ENCODE measurements around the gene HOXD11. TPM values are rescaled to one million over a fixed set of nuclear protein-coding genes. Genes with fewer than 3 reads are reported as not detected.

The HOXD11 gene
- total RNA-seq, 1 donor from 2014 or later: 16.3 TPM

GRCh38 chr2:176124947-176125771 is 18.1 kb downstream of the HOXD11 start:
- TF ChIP-seq CTCF (IDR thresholded peaks at IDR 0.05; ENCODE audit: insufficient read depth, low read length, poor library complexity, severe bottlenecking): no peak
- Histone ChIP-seq H3K27me3 (ENCODE audit: control insufficient read depth, insufficient read depth, low read length) (no peaks in the 10 kb centered on the region), H3K4me3 (ENCODE audit: low read depth, low read length) (peak overlapping the region; percentile 59), H3K36me3 (ENCODE audit: control insufficient read depth, insufficient read depth, low read length) (no peaks in the 10 kb centered on the region)
- DNase-seq (ENCODE audit: low read depth): no peak

- no peaks in the 10 kb centered on the region for H3K36me3 ChIP-seq (ENCODE audit: control insufficient read depth, insufficient read depth, low read length)
- TF ChIP-seq CTCF (IDR thresholded peaks at IDR 0.05; ENCODE audit: insufficient read depth, low read length, poor library complexity, severe bottlenecking): no peak
- DNase-seq (ENCODE audit: low read depth): no peak
- no peak overlapping the region for H3K4me3 ChIP-seq (ENCODE audit: low read depth, low read length)
- no peaks in the 10 kb centered on the region for H3K27me3 ChIP-seq (ENCODE audit: control insufficient read depth, insufficient read depth, low read length)
These were observed 18.6 kb downstream of the HOXD11 start for GRCh38 chr2:176125772-176126054.

- no peaks in the 10 kb centered on the region for H3K36me3 ChIP-seq (ENCODE audit: control insufficient read depth, insufficient read depth, low read length)
- no peak for DNase-seq (ENCODE audit: low read depth)
- H3K27me3 ChIP-seq (ENCODE audit: control insufficient read depth, insufficient read depth, low read length): no peaks in the 10 kb centered on the region
- peak; percentile 66 for TF ChIP-seq CTCF (IDR thresholded peaks at IDR 0.05; ENCODE audit: insufficient read depth, low read length, poor library complexity, severe bottlenecking)
- H3K4me3 ChIP-seq (ENCODE audit: low read depth, low read length): peak overlapping the region; percentile 67
These were observed 20.1 kb downstream of the HOXD11 start for GRCh38 chr2:176126929-176127773.

- DNase-seq (ENCODE audit: low read depth): no peak
- Histone ChIP-seq H3K36me3 (ENCODE audit: control insufficient read depth, insufficient read depth, low read length) (no peaks in the 10 kb centered on the region), H3K4me3 (ENCODE audit: low read depth, low read length) (peak overlapping the region; percentile 67), H3K27me3 (ENCODE audit: control insufficient read depth, insufficient read depth, low read length) (no peaks in the 10 kb centered on the region)
- TF ChIP-seq CTCF (IDR thresholded peaks at IDR 0.05; ENCODE audit: insufficient read depth, low read length, poor library complexity, severe bottlenecking): no peak
These were observed 20.6 kb downstream of the HOXD11 start for GRCh38 chr2:176127774-176128072.

- no peak for TF ChIP-seq CTCF (IDR thresholded peaks at IDR 0.05; ENCODE audit: insufficient read depth, low read length, poor library complexity, severe bottlenecking)
- no peak for DNase-seq (ENCODE audit: low read depth)
- H3K27me3 ChIP-seq (ENCODE audit: control insufficient read depth, insufficient read depth, low read length): no peaks in the 10 kb centered on the region
- peak overlapping the region; percentile 67 for H3K4me3 ChIP-seq (ENCODE audit: low read depth, low read length)
- H3K36me3 ChIP-seq (ENCODE audit: control insufficient read depth, insufficient read depth, low read length): no peaks in the 10 kb centered on the region
These were observed 21.3 kb downstream of the HOXD11 start for GRCh38 chr2:176128172-176128981.
